HepG2 (cell line): ENCODE results near the gene BMPR2. TPM values are rescaled to one million over a fixed set of nuclear protein-coding genes. Genes with fewer than 3 reads are reported as not detected.

ENCODE experiments used
- ARHGAP35 ChIP-seq: sonication (generic); formaldehyde crosslinking; IDR thresholded peaks from 2 replicates; pipeline ENCODE4 v1.9.0; 2022; ENCODE audit warnings: mild to moderate bottlenecking, inconsistent platforms, moderate library complexity, missing genetic modification reagents, borderline replicate concordance
- ASH2L ChIP-seq: fragments of 300-600, 200-600 bp; sonication (generic); IDR thresholded peaks from 2 replicates; pipeline ENCODE4 v1.7.0; 2017; ENCODE audit warnings: low read depth, mild to moderate bottlenecking, moderate library complexity, mixed read lengths, low read length; ENCODE audit not compliant: insufficient read length
- CAMTA2 ChIP-seq: sonication (generic); formaldehyde crosslinking; IDR thresholded peaks from 2 replicates; pipeline ENCODE4 v1.4.0; 2020; ENCODE audit warnings: mild to moderate bottlenecking, missing genetic modification reagents, borderline replicate concordance
- CBFB ChIP-seq: sonication (generic); formaldehyde crosslinking; IDR thresholded peaks from 2 replicates; pipeline ENCODE4 v1.4.0; 2020; ENCODE audit warnings: missing genetic modification reagents
- CBX5 ChIP-seq: sonication (generic); formaldehyde crosslinking; IDR thresholded peaks from 2 replicates; pipeline ENCODE4 v1.4.0; 2020; ENCODE audit warnings: missing genetic modification reagents, borderline replicate concordance
- CENPBD1 ChIP-seq: sonication (generic); formaldehyde crosslinking; IDR thresholded peaks from 2 replicates; pipeline ENCODE4 v1.8.0; 2022; ENCODE audit warnings: missing genetic modification reagents, low read depth, mild to moderate bottlenecking, borderline replicate concordance
- EHMT2 ChIP-seq: fragments of 200-600 bp; sonication (generic); IDR thresholded peaks from 2 replicates; pipeline ENCODE4 v1.7.0; 2017; ENCODE audit warnings: antibody characterized with exemption, low read depth, low read length, borderline replicate concordance
- FOXJ3 ChIP-seq: sonication (generic); formaldehyde crosslinking; IDR thresholded peaks from 2 replicates; pipeline ENCODE4 v1.4.0; 2020; ENCODE audit warnings: missing genetic modification reagents, mild to moderate bottlenecking, borderline replicate concordance
- HOXD1 ChIP-seq: sonication (generic); formaldehyde crosslinking; IDR thresholded peaks from 2 replicates; pipeline ENCODE4 v1.5.0; 2020; ENCODE audit warnings: missing genetic modification reagents
- SPEN ChIP-seq: sonication (generic); formaldehyde crosslinking; IDR thresholded peaks from 2 replicates; pipeline ENCODE4 v1.5.1; 2020; ENCODE audit warnings: low read depth, mild to moderate bottlenecking, missing genetic modification reagents
- ZBTB14 ChIP-seq: sonication (generic); formaldehyde crosslinking; IDR thresholded peaks from 2 replicates; pipeline ENCODE4 v1.4.0; 2020; ENCODE audit warnings: missing genetic modification reagents
- ZBTB20 ChIP-seq: sonication (generic); formaldehyde crosslinking; IDR thresholded peaks from 2 replicates; pipeline ENCODE4 v1.8.1; 2023; ENCODE audit warnings: missing genetic modification reagents, low read depth, mild to moderate bottlenecking, borderline replicate concordance
- ZNF20 ChIP-seq: sonication (generic); formaldehyde crosslinking; IDR thresholded peaks from 2 replicates; pipeline ENCODE4 v1.4.0; 2020; ENCODE audit warnings: mild to moderate bottlenecking, moderate library complexity, missing genetic modification reagents
- ZNF496 ChIP-seq: sonication (generic); formaldehyde crosslinking; IDR thresholded peaks from 2 replicates; pipeline ENCODE4 v1.8.1; 2023; ENCODE audit warnings: mild to moderate bottlenecking, moderate library complexity, missing genetic modification reagents; ENCODE audit not compliant: insufficient replicate concordance
- ZNF543 ChIP-seq: sonication (generic); formaldehyde crosslinking; IDR thresholded peaks from 2 replicates; pipeline ENCODE4 v1.4.0; 2020; ENCODE audit warnings: mild to moderate bottlenecking, missing genetic modification reagents
- ZNF580 ChIP-seq: IDR thresholded peaks from 2 replicates; pipeline ENCODE4 v1.6.1; 2016; ENCODE audit warnings: low read depth, borderline replicate concordance
- ZNF672 ChIP-seq: sonication (generic); formaldehyde crosslinking; IDR thresholded peaks from 2 replicates; pipeline ENCODE4 v1.8.1; 2022; ENCODE audit warnings: missing genetic modification reagents
- polyA plus RNA-seq, 8 experiments: library from polyadenylated mRNA; depleted of rRNA in 3 of 8; stranded (reverse) in 7 of 8; unstranded in 1 of 8; fragments of >200 nt; fragmentation: Illumina TruSeq in 4 of 8; extraction: Trizol in 4 of 8; gene quantifications; 2 replicates each; pipeline versions ENCODE4 v1.2.1 to v1.2.3, GENCODE V29; 2011 to 2016; ENCODE audit warnings: low read depth in 4 of 8, missing spikeins in 1 of 8, mixed read lengths in 1 of 8; ENCODE audit not compliant: insufficient read depth in 1 of 8
- total RNA-seq, 5 experiments: library from RNA; depleted of rRNA; stranded (reverse); fragments of >200 nt; fragmentation: Illumina TruSeq; extraction: Trizol; gene quantifications; 2 replicates each; pipeline ENCODE4 v1.2.3, GENCODE V29; 2016; ENCODE audit warnings: low read depth in 1 of 5
- TF ChIP-seq, protein P1 (sequence below): sonication (generic); formaldehyde crosslinking; IDR thresholded peaks from 2 replicates; pipeline ENCODE4 v1.5.1; 2020; ENCODE audit warnings: mild to moderate bottlenecking, missing genetic modification reagents, borderline replicate concordance
- TF ChIP-seq, protein P2 (sequence below): sonication (generic); formaldehyde crosslinking; IDR thresholded peaks from 2 replicates; pipeline ENCODE4 v1.9.0; 2021; ENCODE audit warnings: missing genetic modification reagents, borderline replicate concordance
- TF ChIP-seq, protein P3 (sequence below): sonication (generic); formaldehyde crosslinking; IDR thresholded peaks from 2 replicates; pipeline ENCODE4 v1.8.0; 2022; ENCODE audit warnings: missing genetic modification reagents, mild to moderate bottlenecking, inconsistent platforms, borderline replicate concordance
- TF ChIP-seq, protein P4 (sequence below): sonication (generic); formaldehyde crosslinking; IDR thresholded peaks from 2 replicates; pipeline ENCODE4 v1.8.1; 2023; ENCODE audit warnings: missing genetic modification reagents, mild to moderate bottlenecking, borderline replicate concordance

BMPR2 gene
- total and polyA plus RNA-seq, 2 of the 13 experiments (the other 11 are each of a cell fraction or from before 2014, with no cell fraction given): 5.5 to 10.3 TPM

DNA sequence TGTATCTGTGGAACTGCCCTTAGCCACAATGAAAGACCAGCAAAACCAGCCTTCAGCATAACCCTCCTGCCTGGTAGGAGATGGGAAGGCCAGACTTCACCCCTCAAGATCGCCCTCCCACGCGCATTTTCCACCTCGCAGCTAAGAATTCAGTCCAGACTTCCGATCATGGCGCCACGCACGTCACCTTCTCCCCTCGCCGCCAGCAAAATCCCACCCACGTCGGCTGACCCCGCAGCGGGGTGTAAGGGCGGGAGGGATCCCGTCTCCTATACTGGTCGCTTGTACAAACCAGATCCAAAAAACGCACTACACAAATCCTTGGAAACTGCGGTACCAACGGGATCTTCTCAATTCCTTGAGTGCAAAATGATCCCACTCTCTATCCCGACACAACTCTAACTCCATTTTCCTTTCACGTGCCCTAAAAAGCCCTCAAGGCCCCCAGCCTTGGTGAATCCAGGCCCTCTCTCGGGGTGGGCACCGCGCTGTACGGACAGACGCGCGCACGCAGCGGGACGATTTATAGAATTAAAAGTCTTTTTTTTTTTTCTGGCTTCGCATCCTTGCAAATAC, 1.0 kb upstream of the BMPR2 start (continued):
- no peak for TF ChIP-seq ZBTB14
- TF ChIP-seq, protein P1, sequence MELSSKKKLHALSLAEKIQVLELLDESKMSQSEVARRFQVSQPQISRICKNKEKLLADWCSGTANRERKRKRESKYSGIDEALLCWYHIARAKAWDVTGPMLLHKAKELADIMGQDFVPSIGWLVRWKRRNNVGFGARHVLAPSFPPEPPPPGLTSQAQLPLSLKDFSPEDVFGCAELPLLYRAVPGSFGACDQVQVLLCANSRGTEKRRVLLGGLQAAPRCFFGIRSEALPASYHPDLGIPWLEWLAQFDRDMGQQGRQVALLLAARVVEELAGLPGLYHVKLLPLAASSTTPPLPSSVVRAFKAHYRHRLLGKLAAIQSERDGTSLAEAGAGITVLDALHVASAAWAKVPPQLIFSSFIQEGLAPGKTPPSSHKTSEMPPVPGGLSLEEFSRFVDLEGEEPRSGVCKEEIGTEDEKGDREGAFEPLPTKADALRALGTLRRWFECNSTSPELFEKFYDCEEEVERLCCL (CRISPR knock-in tag): no peak
- 0 out of 2 replicates have a peak, but pooled peaks have one; percentile 23 for TF ChIP-seq ARHGAP35
- TF ChIP-seq ZNF672: no peak
- TF ChIP-seq, protein P2, sequence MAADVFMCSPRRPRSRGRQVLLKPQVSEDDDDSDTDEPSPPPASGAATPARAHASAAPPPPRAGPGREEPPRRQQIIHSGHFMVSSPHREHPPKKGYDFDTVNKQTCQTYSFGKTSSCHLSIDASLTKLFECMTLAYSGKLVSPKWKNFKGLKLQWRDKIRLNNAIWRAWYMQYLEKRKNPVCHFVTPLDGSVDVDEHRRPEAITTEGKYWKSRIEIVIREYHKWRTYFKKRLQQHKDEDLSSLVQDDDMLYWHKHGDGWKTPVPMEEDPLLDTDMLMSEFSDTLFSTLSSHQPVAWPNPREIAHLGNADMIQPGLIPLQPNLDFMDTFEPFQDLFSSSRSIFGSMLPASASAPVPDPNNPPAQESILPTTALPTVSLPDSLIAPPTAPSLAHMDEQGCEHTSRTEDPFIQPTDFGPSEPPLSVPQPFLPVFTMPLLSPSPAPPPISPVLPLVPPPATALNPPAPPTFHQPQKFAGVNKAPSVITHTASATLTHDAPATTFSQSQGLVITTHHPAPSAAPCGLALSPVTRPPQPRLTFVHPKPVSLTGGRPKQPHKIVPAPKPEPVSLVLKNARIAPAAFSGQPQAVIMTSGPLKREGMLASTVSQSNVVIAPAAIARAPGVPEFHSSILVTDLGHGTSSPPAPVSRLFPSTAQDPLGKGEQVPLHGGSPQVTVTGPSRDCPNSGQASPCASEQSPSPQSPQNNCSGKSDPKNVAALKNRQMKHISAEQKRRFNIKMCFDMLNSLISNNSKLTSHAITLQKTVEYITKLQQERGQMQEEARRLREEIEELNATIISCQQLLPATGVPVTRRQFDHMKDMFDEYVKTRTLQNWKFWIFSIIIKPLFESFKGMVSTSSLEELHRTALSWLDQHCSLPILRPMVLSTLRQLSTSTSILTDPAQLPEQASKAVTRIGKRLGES (CRISPR knock-in tag): no peak
- TF ChIP-seq ZNF20 (CRISPR knock-in tag): no peak
- TF ChIP-seq SPEN: no peak
- TF ChIP-seq CBFB (CRISPR knock-in tag): no peak
- no peak for TF ChIP-seq ZNF496
- TF ChIP-seq ZNF580: 0 out of 2 replicates have a peak, but pooled peaks have one; percentile 20
- no peak for TF ChIP-seq HOXD1 (CRISPR knock-in tag)
- peak; percentile 64 for TF ChIP-seq ASH2L
- no peak; the same call in 1 of the 2 replicates for TF ChIP-seq ZBTB20 (CRISPR knock-in tag)
- TF ChIP-seq, protein P3, sequence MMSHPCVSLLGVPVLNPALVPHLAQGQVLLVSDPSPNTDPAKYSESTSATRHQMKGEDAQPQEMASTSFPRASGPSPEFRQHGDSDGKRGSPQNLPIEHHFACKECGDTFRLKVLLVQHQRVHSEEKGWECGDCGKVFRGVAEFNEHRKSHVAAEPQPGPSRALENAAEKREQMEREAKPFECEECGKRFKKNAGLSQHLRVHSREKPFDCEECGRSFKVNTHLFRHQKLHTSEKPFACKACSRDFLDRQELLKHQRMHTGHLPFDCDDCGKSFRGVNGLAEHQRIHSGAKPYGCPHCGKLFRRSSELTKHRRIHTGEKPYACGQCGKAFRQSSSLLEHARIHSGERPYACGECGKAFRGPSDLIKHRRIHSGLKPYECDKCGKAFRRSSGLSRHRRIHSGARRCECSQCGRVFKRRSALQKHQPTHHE: no peak
- TF ChIP-seq CENPBD1 (CRISPR knock-in tag): 0 out of 2 replicates have a peak, but pooled peaks have one; percentile 31
- no peak for TF ChIP-seq FOXJ3 (CRISPR knock-in tag)
- TF ChIP-seq EHMT2: no peak
- TF ChIP-seq, protein P4, sequence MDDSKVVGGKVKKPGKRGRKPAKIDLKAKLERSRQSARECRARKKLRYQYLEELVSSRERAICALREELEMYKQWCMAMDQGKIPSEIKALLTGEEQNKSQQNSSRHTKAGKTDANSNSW (CRISPR knock-in tag): peak; percentile 47; the same call in 1 of the 2 replicates
- TF ChIP-seq ZNF543 (CRISPR knock-in tag): peak; percentile 75; the same call in 1 of the 2 replicates
- TF ChIP-seq CAMTA2 (CRISPR knock-in tag): no peak
- no peak for TF ChIP-seq CBX5 (CRISPR knock-in tag)
